Lower leg skin (tissue), 3 donors: Measurements from ENCODE around the gene PLPP7.

Source experiments
- POLR2A ChIP-seq, 2 donors: fragments of 450-650 bp; IDR thresholded peaks; one replicate each; pipeline ENCODE4 v1.6.1; 2016 to 2017; ENCODE audit warnings: antibody characterized with exemption in 2 of 2, mild to moderate bottlenecking in 1 of 2, moderate library complexity in 1 of 2
- TF ChIP-seq, protein P1 (sequence below), 3 donors: fragments of 450-650 bp; IDR thresholded peaks; one replicate each; pipeline ENCODE4 v1.5.1; 2016; ENCODE audit warnings: antibody characterized with exemption in 3 of 3, mild to moderate bottlenecking in 3 of 3, moderate library complexity in 2 of 3

DNA sequence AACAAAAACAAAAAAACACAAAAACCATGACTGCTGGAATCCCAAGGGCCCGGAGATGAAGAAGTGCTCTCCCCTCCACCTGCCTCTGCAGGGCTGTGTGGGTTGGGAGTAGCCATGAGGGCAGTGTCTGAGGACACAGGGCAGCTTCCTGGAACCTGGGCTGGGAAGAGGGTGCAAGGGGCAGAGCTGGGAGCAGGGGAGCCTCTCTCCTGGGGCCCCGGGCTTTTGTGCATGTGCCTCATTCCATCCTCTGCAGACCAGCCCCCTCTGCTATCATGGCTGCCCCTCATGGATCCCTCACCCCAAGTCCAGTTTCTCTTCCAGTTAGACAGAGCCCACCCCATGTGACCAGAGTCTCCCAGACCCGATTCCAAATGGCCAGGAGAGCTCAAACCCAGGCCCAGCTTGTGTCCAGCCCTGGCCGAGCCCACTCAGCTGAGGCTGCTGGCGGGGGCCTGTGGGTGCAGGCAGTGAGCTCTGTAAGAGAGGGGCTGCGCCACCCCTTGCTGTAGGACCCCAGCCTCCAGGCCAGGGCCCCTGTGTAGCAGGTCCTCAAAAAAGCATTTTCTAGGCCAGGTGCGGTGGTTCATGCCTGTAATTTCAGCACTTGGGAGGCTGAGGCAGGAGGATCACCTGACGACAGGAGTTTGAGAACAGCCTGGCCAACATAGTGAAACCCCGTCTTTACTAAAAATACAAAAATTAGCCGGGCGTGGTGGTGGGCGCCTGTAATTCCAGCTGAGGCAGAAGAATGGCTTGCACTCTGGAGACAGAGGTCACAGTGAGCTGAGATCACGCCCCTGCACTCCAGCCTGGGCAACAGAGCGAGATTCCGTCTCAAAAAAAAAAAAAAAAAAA is 44.5 kb downstream of the PLPP7 start:
- TF ChIP-seq, protein P1, sequence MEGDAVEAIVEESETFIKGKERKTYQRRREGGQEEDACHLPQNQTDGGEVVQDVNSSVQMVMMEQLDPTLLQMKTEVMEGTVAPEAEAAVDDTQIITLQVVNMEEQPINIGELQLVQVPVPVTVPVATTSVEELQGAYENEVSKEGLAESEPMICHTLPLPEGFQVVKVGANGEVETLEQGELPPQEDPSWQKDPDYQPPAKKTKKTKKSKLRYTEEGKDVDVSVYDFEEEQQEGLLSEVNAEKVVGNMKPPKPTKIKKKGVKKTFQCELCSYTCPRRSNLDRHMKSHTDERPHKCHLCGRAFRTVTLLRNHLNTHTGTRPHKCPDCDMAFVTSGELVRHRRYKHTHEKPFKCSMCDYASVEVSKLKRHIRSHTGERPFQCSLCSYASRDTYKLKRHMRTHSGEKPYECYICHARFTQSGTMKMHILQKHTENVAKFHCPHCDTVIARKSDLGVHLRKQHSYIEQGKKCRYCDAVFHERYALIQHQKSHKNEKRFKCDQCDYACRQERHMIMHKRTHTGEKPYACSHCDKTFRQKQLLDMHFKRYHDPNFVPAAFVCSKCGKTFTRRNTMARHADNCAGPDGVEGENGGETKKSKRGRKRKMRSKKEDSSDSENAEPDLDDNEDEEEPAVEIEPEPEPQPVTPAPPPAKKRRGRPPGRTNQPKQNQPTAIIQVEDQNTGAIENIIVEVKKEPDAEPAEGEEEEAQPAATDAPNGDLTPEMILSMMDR (IDR thresholded peaks at IDR 0.05): no peak
- no peak for TF ChIP-seq POLR2A (IDR thresholded peaks at IDR 0.05)
